HEK293T (cell line): ENCODE measurements around the gene GPR137B.

Experiments
- ARNT ChIP-seq: fragments of 450-650 bp; IDR thresholded peaks from 2 replicates; pipeline ENCODE4 v1.6.1; 2017; ENCODE audit warnings: mild to moderate bottlenecking
- BHLHE40 ChIP-seq: fragments of 450-650 bp; IDR thresholded peaks from 2 replicates; pipeline ENCODE4 v1.6.1; 2016; ENCODE audit warnings: mild to moderate bottlenecking, moderate library complexity, borderline replicate concordance
- CTBP1 ChIP-seq: fragments of 450-650 bp; IDR thresholded peaks from 2 replicates; pipeline ENCODE4 v1.6.1; 2016; ENCODE audit warnings: borderline replicate concordance
- ELF4 ChIP-seq: fragments of 450-650 bp; IDR thresholded peaks from 2 replicates; pipeline ENCODE4 v1.6.1; 2017; ENCODE audit warnings: antibody characterized with exemption
- FOXA1 ChIP-seq: fragments of 450-650 bp; IDR thresholded peaks from 2 replicates; pipeline ENCODE4 v1.6.1; 2016; ENCODE audit warnings: mild to moderate bottlenecking
- FOXK2 ChIP-seq: fragments of 450-650 bp; IDR thresholded peaks from 2 replicates; pipeline ENCODE4 v1.6.1; 2016; ENCODE audit warnings: mild to moderate bottlenecking
- FOXM1 ChIP-seq: fragments of 450-650 bp; IDR thresholded peaks from 2 replicates; pipeline ENCODE4 v1.6.1; 2017; ENCODE audit warnings: mild to moderate bottlenecking, borderline replicate concordance
- HDGF ChIP-seq: fragments of 450-650 bp; IDR thresholded peaks from 2 replicates; pipeline ENCODE4 v1.6.1; 2017; ENCODE audit warnings: antibody characterized with exemption, borderline replicate concordance
- NFRKB ChIP-seq: fragments of 450-650 bp; IDR thresholded peaks from 2 replicates; pipeline ENCODE4 v1.6.1; 2016; ENCODE audit warnings: mild to moderate bottlenecking, moderate library complexity
- SP1 ChIP-seq: fragments of 450-650 bp; IDR thresholded peaks from 2 replicates; pipeline ENCODE4 v1.6.1; 2017
- SUZ12 ChIP-seq: fragments of 450-650 bp; IDR thresholded peaks from 2 replicates; pipeline ENCODE4 v1.6.1; 2016; ENCODE audit warnings: mild to moderate bottlenecking
- TARDBP ChIP-seq: fragments of 450-650 bp; IDR thresholded peaks from 2 replicates; pipeline ENCODE4 v1.6.1; 2016
- TF ChIP-seq, protein P1 (sequence below): fragments of 450-650 bp; IDR thresholded peaks from 2 replicates; pipeline ENCODE4 v1.6.1; 2016

- TF ChIP-seq FOXA1 (no peak), FOXM1 (no peak), NFRKB (no peak), BHLHE40 (no peak), FOXK2 (no peak), SUZ12 (no peak), SP1 (no peak), TARDBP (no peak), ARNT (no peak), CTBP1 (no peak), ELF4 (no peak), HDGF (no peak)
- TF ChIP-seq, protein P1, sequence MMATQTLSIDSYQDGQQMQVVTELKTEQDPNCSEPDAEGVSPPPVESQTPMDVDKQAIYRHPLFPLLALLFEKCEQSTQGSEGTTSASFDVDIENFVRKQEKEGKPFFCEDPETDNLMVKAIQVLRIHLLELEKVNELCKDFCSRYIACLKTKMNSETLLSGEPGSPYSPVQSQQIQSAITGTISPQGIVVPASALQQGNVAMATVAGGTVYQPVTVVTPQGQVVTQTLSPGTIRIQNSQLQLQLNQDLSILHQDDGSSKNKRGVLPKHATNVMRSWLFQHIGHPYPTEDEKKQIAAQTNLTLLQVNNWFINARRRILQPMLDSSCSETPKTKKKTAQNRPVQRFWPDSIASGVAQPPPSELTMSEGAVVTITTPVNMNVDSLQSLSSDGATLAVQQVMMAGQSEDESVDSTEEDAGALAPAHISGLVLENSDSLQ: peak; percentile 36; the same call in 1 of the 2 replicates
Observed at GRCh38 chr1:236132420-236133046, 9.8 kb upstream of the GPR137B start.
